GM23338 (cell line): ENCODE results near the gene PKIB. TPM values are rescaled to one million over a fixed set of nuclear protein-coding genes. Genes with fewer than 3 reads are reported as not detected.

Source experiments
- ATAC-seq: fragments of 200-7000 bp; cut with Tn5 transposase; 3 replicates; pipeline ENCODE4 v1.9.1; 2020
- DNase-seq: peaks from one replicate; pipeline ENCODE4 v3.0.0-alpha.2; 2015; ENCODE audit warnings: low spot score
- H2AFZ ChIP-seq: fragments of 200-600 bp; sonication (generic); 2 replicates; pipeline ENCODE4 v1.8.0; 2016; ENCODE audit warnings: antibody characterized with exemption, mild to moderate bottlenecking, moderate library complexity
- H3F3A ChIP-seq: fragments of 200-600 bp; sonication (generic); replicated peaks from 2 replicates; pipeline ENCODE4 v1.8.0; 2017; ENCODE audit warnings: antibody characterized with exemption, mixed run types, low read depth
- H3K27ac ChIP-seq: fragments of 200-600 bp; sonication (generic); 2 replicates; pipeline ENCODE4 v1.6.1; 2016; ENCODE audit warnings: low read depth
- H3K27me3 ChIP-seq: fragments of 200-600 bp; sonication (generic); 2 replicates; pipeline ENCODE4 v1.8.0; 2016; ENCODE audit warnings: mild to moderate bottlenecking, mixed run types, moderate library complexity; ENCODE audit not compliant: insufficient read depth
- H3K36me3 ChIP-seq: fragments of 200-600 bp; sonication (generic); 2 replicates; pipeline ENCODE4 v1.8.0; 2016; ENCODE audit warnings: mild to moderate bottlenecking; ENCODE audit not compliant: insufficient read depth
- H3K4me1 ChIP-seq: fragments of 200-600 bp; sonication (generic); 2 replicates; pipeline ENCODE4 v1.8.0; 2016; ENCODE audit warnings: mild to moderate bottlenecking, moderate library complexity; ENCODE audit not compliant: insufficient read depth
- H3K4me2 ChIP-seq: fragments of 200-600 bp; sonication (generic); 2 replicates; pipeline ENCODE4 v1.7.1; 2017; ENCODE audit warnings: mixed run types
- H3K4me3 ChIP-seq: fragments of 200-600 bp; sonication (generic); 2 replicates; pipeline ENCODE4 v1.6.1; 2016; ENCODE audit warnings: mixed run types
- H3K79me2 ChIP-seq: fragments of 200-600 bp; sonication (generic); replicated peaks from 2 replicates; pipeline ENCODE4 v1.8.0; 2017; ENCODE audit warnings: mild to moderate bottlenecking; ENCODE audit not compliant: insufficient read depth
- H3K9me2 ChIP-seq: fragments of 200-600 bp; sonication (generic); 2 replicates; pipeline ENCODE4 v1.8.0; 2017; ENCODE audit not compliant: insufficient read depth
- H4K20me1 ChIP-seq: fragments of 200-600 bp; sonication (generic); replicated peaks from 2 replicates; pipeline ENCODE4 v1.8.0; 2017; ENCODE audit warnings: mild to moderate bottlenecking; ENCODE audit not compliant: insufficient read depth
- H3K27ac Mint-ChIP-seq: 2 replicates; pipeline ENCODE4 v1.8.0; 2020; ENCODE audit warnings: inconsistent platforms, mild to moderate bottlenecking, moderate library complexity, mixed read lengths
- H3K27me3 Mint-ChIP-seq: 3 replicates; pipeline ENCODE4 v1.8.0; 2022; ENCODE audit warnings: low read depth, mild to moderate bottlenecking, moderate library complexity, mixed read lengths, inconsistent platforms; ENCODE audit not compliant: insufficient read depth, poor library complexity
- H3K36me3 Mint-ChIP-seq: 3 replicates; pipeline ENCODE4 v1.8.0; 2021; ENCODE audit warnings: low read depth, mild to moderate bottlenecking, inconsistent platforms, moderate library complexity, mixed read lengths
- H3K4me1 Mint-ChIP-seq: 3 replicates; pipeline ENCODE4 v1.8.0; 2020; ENCODE audit warnings: mild to moderate bottlenecking, inconsistent platforms, mixed read lengths
- H3K4me3 Mint-ChIP-seq: 3 replicates; pipeline ENCODE4 v1.8.0; 2021; ENCODE audit warnings: moderate library complexity, mild to moderate bottlenecking, inconsistent platforms, mixed read lengths
- H3K9me3 Mint-ChIP-seq: 3 replicates; pipeline ENCODE4 v1.8.0; 2020; ENCODE audit warnings: moderate library complexity, mild to moderate bottlenecking, inconsistent platforms, mixed read lengths
- CREB1 ChIP-seq: fragments of 250-450 bp; sonication (Bioruptor Pico); IDR thresholded peaks from 2 replicates; pipeline ENCODE4 v1.5.0; 2020; ENCODE audit warnings: low read depth, mild to moderate bottlenecking, moderate library complexity
- EZH2phosphoT487 ChIP-seq: fragments of 200-600 bp; sonication (generic); IDR thresholded peaks from one replicate; pipeline ENCODE4 v1.8.1; 2018; ENCODE audit warnings: antibody characterized with exemption; ENCODE audit not compliant: unreplicated experiment
- ZNF114 ChIP-seq: fragments of 250-450 bp; sonication (Bioruptor Pico); IDR thresholded peaks from 2 replicates; pipeline ENCODE4 v1.5.0; 2020; ENCODE audit warnings: mild to moderate bottlenecking, moderate library complexity
- ZNF331 ChIP-seq: fragments of 250-450 bp; sonication (Bioruptor Pico); IDR thresholded peaks from 2 replicates; pipeline ENCODE4 v1.5.0; 2020; ENCODE audit warnings: low read depth, mild to moderate bottlenecking, moderate library complexity
- polyA plus RNA-seq: library from polyadenylated mRNA; unstranded; fragments of >200 nt; fragmentation: Nextera tagmentation; extraction: Ambion mirVana; gene quantifications from 2 replicates; pipeline ENCODE4 v1.2.1, GENCODE V29; 2016
- total RNA-seq: library from RNA; depleted of rRNA; stranded (reverse); fragments of >200 nt; shearing (Covaris generic); gene quantifications from 2 replicates; pipeline ENCODE4 v1.2.3, GENCODE V29; 2014
- TF ChIP-seq, protein P1 (sequence below): IDR thresholded peaks from one replicate; pipeline ENCODE4 v1.6.1; 2018; ENCODE audit warnings: antibody characterized with exemption; ENCODE audit not compliant: unreplicated experiment
- TF ChIP-seq, protein P2 (sequence below): IDR thresholded peaks from 2 replicates; pipeline ENCODE4 v1.6.1; 2016; ENCODE audit warnings: antibody characterized with exemption

Gene PKIB
- total and polyA plus RNA-seq, 2 experiments from 2014 or later: 125 to 170 TPM

DNA sequence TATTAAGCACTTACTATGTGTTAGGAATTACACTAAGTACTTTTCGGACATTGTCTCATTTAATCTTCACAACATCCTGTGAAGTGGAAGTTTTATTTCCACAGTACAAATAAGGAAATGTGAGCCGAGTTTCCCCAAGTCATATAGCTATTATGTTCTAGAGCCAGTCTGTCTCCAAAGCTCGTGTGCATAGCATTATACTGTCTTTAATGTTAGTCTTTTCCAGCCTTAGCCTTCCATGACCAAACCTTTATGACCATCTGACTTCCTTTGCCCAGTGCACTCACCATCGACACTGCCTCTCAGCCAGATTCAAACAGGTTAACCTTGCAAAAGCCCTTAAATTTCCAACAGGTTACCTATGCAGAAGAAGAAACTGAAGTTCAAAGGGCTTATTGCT lies 55.7 kb downstream of the PKIB start:
- Histone ChIP-seq H3K4me2 (no peak overlapping the region), H3K79me2 (no peaks in the 10 kb centered on the region), H2AFZ (no peak overlapping the region), H3F3A (no peaks in the 10 kb centered on the region), H3K27ac (no peak overlapping the region), H3K4me1 (no peaks in the 10 kb centered on the region), H3K9me2 (no peaks in the 10 kb centered on the region), H3K4me3 (no peak overlapping the region), H3K36me3 (no peaks in the 10 kb centered on the region), H3K27me3 (no peaks in the 10 kb centered on the region), H4K20me1 (0 out of 2 replicates have a peak, but pooled peaks cover 3% of the 10 kb centered on the region)
- Mint-ChIP-seq H3K27ac (no peak overlapping the region), H3K27me3 (no peaks in the 10 kb centered on the region), H3K9me3 (no peaks in the 10 kb centered on the region), H3K4me1 (no peaks in the 10 kb centered on the region), H3K36me3 (peaks cover 7% of the 10 kb centered on the region; the same call in 1 of the 3 replicates), H3K4me3 (no peak overlapping the region)
- DNase-seq (no peak), ATAC-seq (no peak)
- TF ChIP-seq, protein P1, sequence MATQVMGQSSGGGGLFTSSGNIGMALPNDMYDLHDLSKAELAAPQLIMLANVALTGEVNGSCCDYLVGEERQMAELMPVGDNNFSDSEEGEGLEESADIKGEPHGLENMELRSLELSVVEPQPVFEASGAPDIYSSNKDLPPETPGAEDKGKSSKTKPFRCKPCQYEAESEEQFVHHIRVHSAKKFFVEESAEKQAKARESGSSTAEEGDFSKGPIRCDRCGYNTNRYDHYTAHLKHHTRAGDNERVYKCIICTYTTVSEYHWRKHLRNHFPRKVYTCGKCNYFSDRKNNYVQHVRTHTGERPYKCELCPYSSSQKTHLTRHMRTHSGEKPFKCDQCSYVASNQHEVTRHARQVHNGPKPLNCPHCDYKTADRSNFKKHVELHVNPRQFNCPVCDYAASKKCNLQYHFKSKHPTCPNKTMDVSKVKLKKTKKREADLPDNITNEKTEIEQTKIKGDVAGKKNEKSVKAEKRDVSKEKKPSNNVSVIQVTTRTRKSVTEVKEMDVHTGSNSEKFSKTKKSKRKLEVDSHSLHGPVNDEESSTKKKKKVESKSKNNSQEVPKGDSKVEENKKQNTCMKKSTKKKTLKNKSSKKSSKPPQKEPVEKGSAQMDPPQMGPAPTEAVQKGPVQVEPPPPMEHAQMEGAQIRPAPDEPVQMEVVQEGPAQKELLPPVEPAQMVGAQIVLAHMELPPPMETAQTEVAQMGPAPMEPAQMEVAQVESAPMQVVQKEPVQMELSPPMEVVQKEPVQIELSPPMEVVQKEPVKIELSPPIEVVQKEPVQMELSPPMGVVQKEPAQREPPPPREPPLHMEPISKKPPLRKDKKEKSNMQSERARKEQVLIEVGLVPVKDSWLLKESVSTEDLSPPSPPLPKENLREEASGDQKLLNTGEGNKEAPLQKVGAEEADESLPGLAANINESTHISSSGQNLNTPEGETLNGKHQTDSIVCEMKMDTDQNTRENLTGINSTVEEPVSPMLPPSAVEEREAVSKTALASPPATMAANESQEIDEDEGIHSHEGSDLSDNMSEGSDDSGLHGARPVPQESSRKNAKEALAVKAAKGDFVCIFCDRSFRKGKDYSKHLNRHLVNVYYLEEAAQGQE: no peak
- TF ChIP-seq ZNF331 (CRISPR knock-in tag) (no peak), ZNF114 (CRISPR knock-in tag) (no peak), EZH2phosphoT487 (no peak)
- TF ChIP-seq, protein P2, sequence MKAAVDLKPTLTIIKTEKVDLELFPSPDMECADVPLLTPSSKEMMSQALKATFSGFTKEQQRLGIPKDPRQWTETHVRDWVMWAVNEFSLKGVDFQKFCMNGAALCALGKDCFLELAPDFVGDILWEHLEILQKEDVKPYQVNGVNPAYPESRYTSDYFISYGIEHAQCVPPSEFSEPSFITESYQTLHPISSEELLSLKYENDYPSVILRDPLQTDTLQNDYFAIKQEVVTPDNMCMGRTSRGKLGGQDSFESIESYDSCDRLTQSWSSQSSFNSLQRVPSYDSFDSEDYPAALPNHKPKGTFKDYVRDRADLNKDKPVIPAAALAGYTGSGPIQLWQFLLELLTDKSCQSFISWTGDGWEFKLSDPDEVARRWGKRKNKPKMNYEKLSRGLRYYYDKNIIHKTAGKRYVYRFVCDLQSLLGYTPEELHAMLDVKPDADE: no peak

DNA sequence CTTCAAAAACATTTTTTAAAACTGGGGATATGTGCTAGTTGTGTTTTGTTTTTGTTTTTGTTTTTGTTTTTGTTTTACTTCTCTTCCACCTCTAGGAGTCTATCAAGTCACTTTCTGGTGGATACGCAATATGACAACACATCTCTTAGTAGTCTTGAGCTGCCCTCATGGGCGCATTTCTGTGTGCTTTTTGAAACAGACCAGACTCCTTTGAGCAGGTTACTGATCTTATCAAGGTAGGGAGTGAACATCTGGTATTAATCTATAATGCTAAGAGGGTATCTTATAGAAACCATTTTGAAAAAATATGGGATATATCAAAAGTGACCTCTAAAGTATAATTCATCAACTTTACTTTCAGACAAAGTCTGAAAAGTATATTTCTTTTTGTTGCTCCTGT lies 56.2 kb downstream of the PKIB start:
- no peak overlapping the region for H3K4me2 ChIP-seq
- Mint-ChIP-seq H3K4me1 (no peaks in the 10 kb centered on the region), H3K9me3 (no peaks in the 10 kb centered on the region), H3K4me3 (no peak overlapping the region), H3K27me3 (no peaks in the 10 kb centered on the region), H3K27ac (no peak overlapping the region), H3K36me3 (peaks cover 7% of the 10 kb centered on the region; the same call in 1 of the 3 replicates)
- no peaks in the 10 kb centered on the region for H3K27me3 ChIP-seq
- H3K4me3 ChIP-seq: no peak overlapping the region
- ATAC-seq (no peak), DNase-seq (no peak)
- H3F3A ChIP-seq: no peaks in the 10 kb centered on the region
- no peaks in the 10 kb centered on the region for H3K4me1 ChIP-seq
- H4K20me1 ChIP-seq: 0 out of 2 replicates have a peak, but pooled peaks cover 3% of the 10 kb centered on the region
- H3K79me2 ChIP-seq: no peaks in the 10 kb centered on the region
- no peak for TF ChIP-seq CREB1
- TF ChIP-seq, protein P2: no peak
- H2AFZ ChIP-seq: no peak overlapping the region
- no peaks in the 10 kb centered on the region for H3K9me2 ChIP-seq
- H3K27ac ChIP-seq: no peak overlapping the region
- no peaks in the 10 kb centered on the region for H3K36me3 ChIP-seq
